GM12878 (cell line): ENCODE measurements around the gene TMEM255B. TPM values are rescaled to one million over a fixed set of nuclear protein-coding genes. Genes with fewer than 3 reads are reported as not detected.

Experiments
- ATAC-seq: fragments of 200-7000 bp; cut with Tn5 transposase; 3 replicates; pipeline ENCODE4 v1.9.1; 2020; ENCODE audit warnings: mild to moderate bottlenecking, moderate library complexity
- BruUV-seq: library from RNA; stranded (reverse); fragments of 400-500 nt; replicated peaks from 2 replicates; lab custom pipeline; 2021; lab: Mats Ljungman, UMichigan
- CTCF ChIA-PET: fragments of 300-600 bp; sonication (Branson Sonifier 250); formaldehyde crosslinking; extraction: SDS; loops from one replicate; lab custom pipeline; 2021; ENCODE audit warnings: inconsistent platforms; lab: Yijun Ruan, JAX
- POLR2A ChIA-PET: fragments of 350-600 bp; formaldehyde crosslinking; extraction: SDS; loops from one replicate; lab custom pipeline; 2021; ENCODE audit warnings: inconsistent platforms; lab: Charles Lee
- RAD21 ChIA-PET: fragments of 300-600 bp; sonication (Branson Sonifier 250); formaldehyde crosslinking; loops from one replicate; lab custom pipeline; 2023; ENCODE audit warnings: antibody characterized with exemption; ENCODE audit not compliant: unreplicated experiment; lab: Charles Lee
- SMC1A ChIA-PET: fragments of 300-600 bp; sonication (Branson Sonifier 250); formaldehyde crosslinking; loops from one replicate; lab custom pipeline; 2023; ENCODE audit not compliant: unreplicated experiment, uncharacterized antibody; lab: Charles Lee
- DNase-seq: peaks from one replicate; pipeline ENCODE4 v3.0.0-alpha.2; 2011; ENCODE audit warnings: low read depth, low spot score
- FAIRE-seq: peaks from 3 replicates; lab custom pipeline; 2011; peaks lifted over from hg19 to GRCh38; lab: Jason Lieb, UNC
- H2AFZ ChIP-seq: 2 replicates; pipeline ENCODE4 v1.6.0; 2011; ENCODE audit warnings: low read depth, low read length, control low read depth; ENCODE audit not compliant: control insufficient read depth
- H3K27ac ChIP-seq: 2 replicates; pipeline ENCODE4 v1.5.1; 2011; ENCODE audit warnings: control low read depth; ENCODE audit not compliant: control insufficient read depth, insufficient read depth
- H3K27me3 ChIP-seq, 2 experiments: replicated peaks in 1 of 2; 2 replicates each; pipeline versions ENCODE4 v1.6.0 to v1.6.1; 2011; ENCODE audit warnings: low read length in 1 of 2; ENCODE audit not compliant: control insufficient read depth in 2 of 2, insufficient read depth in 2 of 2
- H3K36me3 ChIP-seq, 2 experiments: 2 replicates each; pipeline ENCODE4 v1.5.1; 2011; ENCODE audit warnings: low read length in 1 of 2; ENCODE audit not compliant: control insufficient read depth in 2 of 2, insufficient read depth in 2 of 2
- H3K4me1 ChIP-seq: 2 replicates; pipeline ENCODE4 v1.6.1; 2011; ENCODE audit warnings: mild to moderate bottlenecking, low read length, moderate library complexity, mixed read lengths; ENCODE audit not compliant: control insufficient read depth, insufficient read depth
- H3K4me2 ChIP-seq: 2 replicates; pipeline ENCODE4 v1.6.0; 2011; ENCODE audit warnings: control low read depth; ENCODE audit not compliant: control insufficient read depth, insufficient read depth
- H3K4me3 ChIP-seq: fragments of 200-600 bp; sonication (generic); 2 replicates; pipeline ENCODE4 v1.5.1; 2016
- H3K79me2 ChIP-seq: 2 replicates; pipeline ENCODE4 v1.6.0; 2011; ENCODE audit warnings: low read length; ENCODE audit not compliant: control insufficient read depth, insufficient read depth
- H3K9ac ChIP-seq: 2 replicates; pipeline ENCODE4 v1.8.0; 2011; ENCODE audit warnings: low read length, control low read depth, mixed read lengths; ENCODE audit not compliant: control insufficient read depth, insufficient read depth
- H3K9me3 ChIP-seq: replicated peaks from 3 replicates; pipeline ENCODE4 v1.5.1; 2011; ENCODE audit warnings: mild to moderate bottlenecking, low read length; ENCODE audit not compliant: control insufficient read depth, insufficient read depth
- H4K20me1 ChIP-seq: 2 replicates; pipeline ENCODE4 v1.6.0; 2011; ENCODE audit not compliant: control insufficient read depth, insufficient read depth
- BACH1 ChIP-seq: fragments of 450-650 bp; IDR thresholded peaks from 2 replicates; pipeline ENCODE4 v1.6.1; 2017; ENCODE audit warnings: mild to moderate bottlenecking, borderline replicate concordance
- CBFB ChIP-seq: IDR thresholded peaks from 2 replicates; pipeline ENCODE4 v1.6.1; 2016; ENCODE audit warnings: antibody characterized with exemption, low read depth
- CEBPB ChIP-seq, 2 experiments: fragments of 150-350 bp in 1 of 2; IDR thresholded peaks; 2 replicates each; pipeline ENCODE4 v1.6.1; 2012 to 2014; ENCODE audit warnings: low read depth in 2 of 2, low read length in 2 of 2, borderline replicate concordance in 1 of 2, inconsistent platforms in 1 of 2
- CREB1 ChIP-seq: IDR thresholded peaks from 2 replicates; pipeline ENCODE4 v1.6.1; 2012; ENCODE audit warnings: low read depth, mild to moderate bottlenecking, inconsistent platforms
- GABPA ChIP-seq: IDR thresholded peaks from 2 replicates; pipeline ENCODE4 v1.6.1; 2014; ENCODE audit warnings: antibody characterized with exemption, low read depth, mild to moderate bottlenecking, inconsistent platforms
- HDAC6 ChIP-seq: fragments of 200-600 bp; sonication (generic); IDR thresholded peaks from one replicate; pipeline ENCODE4 v1.8.0; 2017; ENCODE audit warnings: antibody characterized with exemption; ENCODE audit not compliant: unreplicated experiment
- JUNB ChIP-seq: IDR thresholded peaks from 2 replicates; pipeline ENCODE4 v1.6.1; 2016; ENCODE audit warnings: antibody characterized with exemption, mild to moderate bottlenecking
- JUND ChIP-seq: IDR thresholded peaks from 2 replicates; pipeline ENCODE4 v1.6.1; 2012; ENCODE audit warnings: low read depth, mild to moderate bottlenecking, low read length, improper control_type of control experiment, moderate library complexity
- LARP7 ChIP-seq: fragments of 450-650 bp; IDR thresholded peaks from 2 replicates; pipeline ENCODE4 v1.6.1; 2017; ENCODE audit warnings: mild to moderate bottlenecking
- MEF2A ChIP-seq: IDR thresholded peaks from 2 replicates; pipeline ENCODE4 v1.6.1; 2011; ENCODE audit warnings: low read depth, mild to moderate bottlenecking, low read length, moderate library complexity; ENCODE audit not compliant: insufficient read depth
- NFIC ChIP-seq: IDR thresholded peaks from 2 replicates; pipeline ENCODE4 v1.6.1; 2012; ENCODE audit warnings: low read depth, mild to moderate bottlenecking, inconsistent platforms, low read length, moderate library complexity
- RBBP5 ChIP-seq: fragments of 200-600 bp; sonication (generic); conservative IDR thresholded peaks from 2 replicates; pipeline ENCODE4 v1.6.1; 2016
- SIX5 ChIP-seq: IDR thresholded peaks from 2 replicates; pipeline ENCODE4 v1.6.1; 2011; ENCODE audit warnings: mild to moderate bottlenecking, low read depth, low read length, moderate library complexity; ENCODE audit not compliant: severe bottlenecking
- SMAD1 ChIP-seq: fragments of 450-650 bp; IDR thresholded peaks from 2 replicates; pipeline ENCODE4 v1.6.1; 2018; ENCODE audit warnings: mild to moderate bottlenecking, low read depth; ENCODE audit not compliant: partially characterized antibody
- SMC3 ChIP-seq: IDR thresholded peaks from 2 replicates; pipeline ENCODE4 v1.6.1; 2011; ENCODE audit warnings: low read length, improper control_type of control experiment, borderline replicate concordance
- TCF3 ChIP-seq: IDR thresholded peaks from 2 replicates; pipeline ENCODE4 v1.6.1; 2012; ENCODE audit warnings: low read depth, mild to moderate bottlenecking, low read length, borderline replicate concordance; ENCODE audit not compliant: insufficient read depth
- WGBS: methylation state at CpG from one replicate; pipeline ENCODE4 v1.1.6; 2016; ENCODE audit warnings: low lambda C conversion rate; ENCODE audit not compliant: insufficient replicate concordance, insufficient coverage; ENCODE audit errors: missing lambda C conversion rate; 5-methylcytosine and 5-hydroxymethylcytosine counted together
- in situ Hi-C: fragments of 300-500 bp; cut with MboI; formaldehyde crosslinking; loops from 9 replicates; pipeline ENCODE4 v1.14.3; 2018; ENCODE audit warnings: mixed read lengths
- intact Hi-C: fragments of 100-400 bp; cut with micrococcal nuclease; formaldehyde crosslinking; loops from one replicate; pipeline ENCODE4 v1.14.2; 2022; ENCODE audit not compliant: unreplicated experiment
- polyA plus RNA-seq, 11 experiments: library from polyadenylated mRNA; depleted of rRNA in 4 of 11; unstranded in 6 of 11; stranded (reverse) in 5 of 11; fragments of >200 nt; fragmentation: Nextera tagmentation in 4 of 11; fragmentation: Illumina TruSeq in 1 of 11; extraction: Ambion mirVana in 4 of 11; extraction: Trizol in 1 of 11; gene quantifications; 1 replicate in 1 of 11; 2 replicates in 10 of 11; pipeline versions ENCODE4 v1.2.1 to v1.2.3, GENCODE V29; 2011 to 2016; ENCODE audit warnings: inconsistent platforms in 2 of 11, missing spikeins in 2 of 11, low read depth in 1 of 11
- total RNA-seq, 4 experiments: library from RNA; depleted of rRNA in 3 of 4; stranded (reverse); fragments of >200 nt in 3 of 4; fragmentation: Illumina TruSeq in 1 of 4; extraction: Trizol in 1 of 4; gene quantifications; 2 replicates each; pipeline versions ENCODE4 v1.2.1 to v1.2.3, GENCODE V29; 2013 to 2021

Gene TMEM255B
- total and polyA plus RNA-seq, 10 of the 15 experiments (the other 5 are each of a cell fraction or from before 2014, with no cell fraction given): 0.04 to 0.62 (median 0.13) TPM; not detected in 3

DNA sequence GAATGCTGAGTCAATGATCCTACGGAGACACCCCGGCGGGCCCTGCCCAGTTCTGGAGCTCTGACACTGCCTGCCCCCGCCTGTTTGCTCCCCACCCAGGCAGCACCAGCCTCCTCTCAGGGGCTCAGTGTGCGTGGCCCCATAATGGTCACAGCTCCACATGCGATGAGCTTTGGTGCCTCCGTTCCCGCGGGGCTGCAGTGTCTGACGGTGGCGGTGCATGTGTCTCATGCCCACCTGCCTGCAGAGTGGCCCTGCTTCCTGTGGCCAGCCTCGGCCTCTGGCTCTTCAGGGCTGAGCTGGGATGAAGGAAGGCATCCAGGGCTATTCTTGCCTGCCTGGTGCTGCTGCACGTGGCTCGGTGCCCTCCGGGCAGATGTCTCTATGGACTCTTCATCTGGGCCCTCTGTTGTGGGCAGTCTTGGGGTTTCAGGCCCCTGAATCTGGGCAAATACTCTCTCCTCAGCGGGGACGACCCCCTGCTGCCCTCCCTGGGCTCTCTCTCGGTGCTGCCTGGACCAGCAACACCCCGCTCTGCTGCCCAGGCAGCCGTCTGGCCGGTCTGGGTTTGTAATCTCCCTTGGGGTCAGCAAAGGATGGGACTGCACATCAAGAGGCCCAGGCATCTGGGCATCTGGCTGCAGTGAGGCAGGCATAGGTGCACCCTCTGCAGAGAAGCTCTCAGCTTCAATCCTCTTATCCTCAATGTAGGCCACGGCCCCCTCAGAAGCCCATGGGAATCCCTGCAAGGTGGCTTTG lies 19.3 kb upstream of the TMEM255B start:
- Histone ChIP-seq H3K4me3 (no peak overlapping the region), H3K4me2 (no peak overlapping the region), H3K9me3 (no peaks in the 10 kb centered on the region), H3K27ac (no peak overlapping the region), H4K20me1 (no peaks in the 10 kb centered on the region), H3K36me3 (no peaks in the 10 kb centered on the region), H3K4me1 (no peaks in the 10 kb centered on the region)
- CTCF ChIA-PET: interaction anchor here (1.1 kb wide), 1 partner anchor 487 kb away, joined by 5 read pairs; no protein-coding TSS in a partner anchor
- BruUV-seq: no TSS peak
- ATAC-seq (no peak), FAIRE-seq (no peak), DNase-seq (no peak)
- in situ Hi-C loops (no loop called here), intact Hi-C loops (no loop called here)
- RAD21 ChIA-PET: no interaction called here
- WGBS: 36% methylated on average over 22 of the region's 22 CpGs
- TF ChIP-seq LARP7: no peak
- TF ChIP-seq CREB1: no peak
- no peak for TF ChIP-seq MEF2A
- TF ChIP-seq BACH1: no peak
- TF ChIP-seq SIX5: no peak
- no peak for TF ChIP-seq HDAC6
- TF ChIP-seq GABPA: no peak
- TF ChIP-seq TCF3: no peak
- TF ChIP-seq, all 136 proteins: peak for 0
- H3K9ac ChIP-seq: no peak overlapping the region
- H2AFZ ChIP-seq: no peak overlapping the region
- ChIA-PET POLR2A (no interaction called here), SMC1A (no interaction called here)
- H3K27me3 ChIP-seq: no peaks in the 10 kb centered on the region; a peak in 1 of 4 replicates
- no peaks in the 10 kb centered on the region for H3K79me2 ChIP-seq

GRCh38 chr13:113740286-113740556 lies 18.8 kb upstream of the TMEM255B start:
- RAD21 ChIA-PET: no interaction called here
- Histone ChIP-seq H3K4me1 (no peaks in the 10 kb centered on the region), H3K4me2 (no peak overlapping the region), H3K27me3 (no peaks in the 10 kb centered on the region; a peak in 1 of 4 replicates), H3K9ac (no peak overlapping the region), H3K9me3 (no peaks in the 10 kb centered on the region), H3K4me3 (no peak overlapping the region), H3K79me2 (no peaks in the 10 kb centered on the region), H2AFZ (no peak overlapping the region), H4K20me1 (no peaks in the 10 kb centered on the region), H3K36me3 (no peaks in the 10 kb centered on the region), H3K27ac (no peak overlapping the region)
- WGBS: 19% methylated on average over 9 of the region's 9 CpGs
- SMC1A ChIA-PET: no interaction called here
- TF ChIP-seq JUND (no peak), JUNB (no peak), CEBPB (IDR thresholded peaks at IDR 0.05; ENCODE audit: borderline replicate concordance in 1 of 2, low read depth in 2 of 2, low read length in 2 of 2) (no peak), RBBP5 (no peak), NFIC (no peak), CBFB (no peak), SMC3 (no peak), SMAD1 (no peak)
- FAIRE-seq (no peak), ATAC-seq (no peak), DNase-seq (no peak)
- in situ Hi-C loops (no loop called here), intact Hi-C loops (no loop called here)
- POLR2A ChIA-PET: no interaction called here
- CTCF ChIA-PET: interaction anchor here (1.1 kb wide), 1 partner anchor 486 kb away, joined by 5 read pairs; no protein-coding TSS in a partner anchor
- BruUV-seq: no TSS peak
